Measurements from ENCODE around the gene TRIM10. TPM values are rescaled to one million over a fixed set of nuclear protein-coding genes. Genes with fewer than 3 reads are reported as not detected.
A peak's percentile ranks its signal among the peaks of the same experiment; 100 is the strongest.
"Not testable (repeated sequence)": the region's sequence is repeated elsewhere in the genome, so short reads cannot be mapped to it uniquely, and the experiment has no call there.

The TRIM10 gene
- total RNA-seq, 2 donors from 2014 or later = not detected

DNA sequence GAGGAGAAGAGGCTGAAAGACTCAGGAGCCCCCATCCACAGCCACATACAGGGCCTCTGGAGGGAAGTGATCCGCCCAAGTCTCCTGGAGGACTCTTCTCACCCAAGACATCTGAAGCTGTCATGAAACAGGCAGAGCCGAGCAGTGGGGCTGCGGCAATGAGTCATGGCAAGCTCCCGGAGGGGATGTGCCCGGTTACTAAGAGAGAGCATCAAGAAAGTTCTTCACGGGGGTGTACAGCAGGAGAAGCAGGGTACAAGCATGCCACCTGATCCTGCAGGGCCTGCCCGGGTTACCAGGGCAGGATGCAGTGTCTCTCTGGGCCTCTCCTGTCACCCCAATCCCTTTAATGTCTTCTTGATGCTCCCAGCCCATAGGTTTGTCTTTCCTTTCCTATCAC, 31.1 kb upstream of the TRIM10 start:
- ATAC-seq (no peak), DNase-seq (ENCODE audit: low spot score) (no peak)
- Mint-ChIP-seq H3K27me3 (no peaks in the 10 kb centered on the region), H3K4me1 (ENCODE audit: low read depth in 2 of 2) (peaks cover 0 to 9% of the 10 kb centered on the region in 2 donors), H3K9me3 (no peaks in the 10 kb centered on the region), H3K36me3 (peaks cover 25% of the 10 kb centered on the region), H3K27ac (no peak overlapping the region), H3K4me3 (no peak overlapping the region)

- Mint-ChIP-seq H3K27ac (no peak overlapping the region), H3K4me3 (no peak overlapping the region), H3K36me3 (peaks cover 37% of the 10 kb centered on the region), H3K9me3 (no peaks in the 10 kb centered on the region), H3K4me1 (ENCODE audit: low read depth in 2 of 2) (peaks cover 0 to 2% of the 10 kb centered on the region in 2 donors), H3K27me3 (no peaks in the 10 kb centered on the region)
- peak in 1 of 2 donors; percentile 40 for ATAC-seq
- DNase-seq (ENCODE audit: low spot score) = no peak
These were observed 27.5 kb upstream of the TRIM10 start for GRCh38 chr6:30188541-30188940.

DNA sequence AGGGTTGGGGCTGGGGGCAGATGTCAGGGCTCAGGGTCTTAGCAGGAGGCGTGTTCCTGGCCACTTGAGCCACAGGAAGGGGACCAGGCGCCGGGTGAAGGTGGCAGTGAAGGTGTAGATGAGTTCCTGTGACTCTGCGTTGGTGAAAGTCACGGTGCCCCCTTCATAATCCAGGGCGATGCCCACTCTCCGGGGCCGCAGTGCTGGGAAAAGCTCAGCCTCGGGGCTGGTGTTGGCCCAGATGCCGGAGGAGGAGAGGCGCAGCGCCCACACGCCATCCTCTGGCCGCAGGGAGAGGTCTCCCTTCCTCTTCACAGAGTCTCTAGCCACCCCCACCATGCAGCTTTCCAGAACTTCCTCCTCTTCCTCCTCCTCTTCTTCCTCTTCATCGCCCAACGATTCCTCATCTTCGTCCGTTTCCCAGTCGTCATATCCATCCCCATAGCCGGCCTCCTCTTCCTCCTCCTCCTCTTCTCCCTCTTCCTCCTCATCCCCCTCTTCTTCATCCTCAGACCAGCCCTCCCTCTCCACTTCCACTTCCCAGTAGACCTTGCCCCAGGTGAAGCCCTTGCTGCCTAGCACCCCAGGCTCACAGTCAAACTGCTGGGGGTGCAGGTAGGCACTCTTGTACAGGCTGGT, 25.0 kb upstream of the TRIM10 start:
- H3K27me3 Mint-ChIP-seq = no peaks in the 10 kb centered on the region
- peaks cover 38% of the 10 kb centered on the region for H3K36me3 Mint-ChIP-seq
- no peak for DNase-seq (ENCODE audit: low spot score)
- H3K4me3 Mint-ChIP-seq = no peak overlapping the region
- peaks cover 2% of the 10 kb centered on the region for H3K9me3 Mint-ChIP-seq
- ATAC-seq = no peak
- H3K27ac Mint-ChIP-seq = no peak overlapping the region
- H3K4me1 Mint-ChIP-seq (ENCODE audit: low read depth in 2 of 2) = no peaks in the 10 kb centered on the region

GRCh38 chr6:30184417-30185031, 23.5 kb upstream of the TRIM10 start:
- H3K9me3 Mint-ChIP-seq = peaks cover 7% of the 10 kb centered on the region
- H3K4me3 Mint-ChIP-seq = no peak overlapping the region
- peak overlapping the region in 1 of 2 donors; percentile 1 for H3K27ac Mint-ChIP-seq
- H3K36me3 Mint-ChIP-seq = peaks cover 36% of the 10 kb centered on the region
- no peak for DNase-seq (ENCODE audit: low spot score)
- no peaks in the 10 kb centered on the region for H3K4me1 Mint-ChIP-seq (ENCODE audit: low read depth in 2 of 2)
- H3K27me3 Mint-ChIP-seq = peaks cover 3 to 4% of the 10 kb centered on the region in 2 donors
- no peak for ATAC-seq

GRCh38 chr6:30180145-30180544, 19.1 kb upstream of the TRIM10 start:
- H3K4me3 Mint-ChIP-seq = no peak overlapping the region
- H3K36me3 Mint-ChIP-seq = peaks cover 18% of the 10 kb centered on the region
- peaks cover 10% of the 10 kb centered on the region for H3K9me3 Mint-ChIP-seq
- no peak for DNase-seq (ENCODE audit: low spot score)
- H3K27ac Mint-ChIP-seq = no peak overlapping the region
- H3K4me1 Mint-ChIP-seq (ENCODE audit: low read depth in 2 of 2) = no peaks in the 10 kb centered on the region
- no peak for ATAC-seq
- H3K27me3 Mint-ChIP-seq = peaks cover 24 to 44% of the 10 kb centered on the region in 2 donors

DNA sequence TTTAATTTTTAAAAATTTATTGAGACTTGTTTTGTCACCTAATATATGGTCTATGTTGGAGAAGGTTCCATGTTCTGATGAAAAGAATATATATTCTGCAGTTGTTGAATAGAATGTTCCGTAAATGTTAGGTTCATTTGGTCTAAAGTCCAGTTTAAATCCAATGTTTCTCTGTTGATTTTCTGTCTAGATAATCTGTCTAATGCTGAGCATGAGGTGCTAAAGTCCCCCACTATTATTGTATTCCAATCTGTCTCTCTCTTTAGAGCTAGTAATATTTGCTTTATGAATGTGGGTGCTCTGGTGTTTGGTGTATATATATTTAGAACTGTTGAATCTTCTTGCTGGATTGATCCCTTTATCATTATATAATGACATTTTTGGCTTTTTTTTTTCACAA, 17.8 kb upstream of the TRIM10 start:
- peaks cover 10% of the 10 kb centered on the region for H3K9me3 Mint-ChIP-seq
- H3K27ac Mint-ChIP-seq = no peak overlapping the region
- H3K4me3 Mint-ChIP-seq = no peak overlapping the region
- DNase-seq (ENCODE audit: low spot score) (no peak), ATAC-seq (no peak)
- peaks cover 10% of the 10 kb centered on the region for H3K36me3 Mint-ChIP-seq
- H3K4me1 Mint-ChIP-seq (ENCODE audit: low read depth in 2 of 2) = no peaks in the 10 kb centered on the region
- H3K27me3 Mint-ChIP-seq = peaks cover 24 to 45% of the 10 kb centered on the region in 2 donors

GRCh38 chr6:30175765-30176164, 14.8 kb upstream of the TRIM10 start:
- Mint-ChIP-seq H3K4me3 (no peak overlapping the region), H3K4me1 (ENCODE audit: low read depth in 2 of 2) (no peaks in the 10 kb centered on the region), H3K27me3 (peaks cover 33 to 60% of the 10 kb centered on the region in 2 donors), H3K36me3 (peaks cover 6% of the 10 kb centered on the region), H3K9me3 (peaks cover 6% of the 10 kb centered on the region), H3K27ac (no peak overlapping the region)
- DNase-seq (ENCODE audit: low spot score) (no peak), ATAC-seq (no peak)

DNA sequence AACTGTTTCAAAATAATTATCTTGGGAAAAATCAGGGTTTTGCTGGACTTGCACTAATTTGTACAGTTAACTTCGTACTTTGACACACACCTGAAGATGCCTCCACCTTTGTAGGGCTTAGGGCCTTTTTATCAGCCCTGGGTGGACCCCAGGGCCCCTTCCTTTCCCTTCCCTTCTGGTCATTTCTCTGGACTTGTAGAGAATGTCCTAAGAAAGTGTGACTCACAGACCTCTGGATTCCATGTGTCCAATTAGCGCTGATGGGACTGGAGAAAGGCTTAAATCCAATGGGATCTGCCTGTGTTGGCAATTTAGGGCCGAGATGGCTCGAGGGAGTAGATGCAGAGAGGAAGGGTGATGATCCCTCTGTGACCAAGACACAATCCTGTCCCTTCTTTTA, 11.7 kb upstream of the TRIM10 start:
- ATAC-seq = no peak
- no peaks in the 10 kb centered on the region for H3K9me3 Mint-ChIP-seq
- H3K27ac Mint-ChIP-seq = no peak overlapping the region
- no peaks in the 10 kb centered on the region for H3K4me1 Mint-ChIP-seq (ENCODE audit: low read depth in 2 of 2)
- no peak overlapping the region for H3K4me3 Mint-ChIP-seq
- peaks cover 44 to 69% of the 10 kb centered on the region in 2 donors for H3K27me3 Mint-ChIP-seq
- no peak for DNase-seq (ENCODE audit: low spot score)
- H3K36me3 Mint-ChIP-seq = no peaks in the 10 kb centered on the region

- no peak overlapping the region for H3K4me3 Mint-ChIP-seq
- no peaks in the 10 kb centered on the region for H3K36me3 Mint-ChIP-seq
- ATAC-seq = peak; percentile 45
- no peaks in the 10 kb centered on the region for H3K9me3 Mint-ChIP-seq
- no peak for DNase-seq (ENCODE audit: low spot score)
- H3K4me1 Mint-ChIP-seq (ENCODE audit: low read depth in 2 of 2) = no peaks in the 10 kb centered on the region
- H3K27me3 Mint-ChIP-seq = peaks cover 42 to 66% of the 10 kb centered on the region in 2 donors
- no peak overlapping the region for H3K27ac Mint-ChIP-seq
These were observed 10.9 kb upstream of the TRIM10 start for GRCh38 chr6:30171677-30172471.

- no peaks in the 10 kb centered on the region for H3K9me3 Mint-ChIP-seq
- H3K4me1 Mint-ChIP-seq (ENCODE audit: low read depth in 2 of 2) = no peaks in the 10 kb centered on the region
- H3K27me3 Mint-ChIP-seq = peaks cover 38 to 59% of the 10 kb centered on the region in 2 donors
- H3K4me3 Mint-ChIP-seq = no peak overlapping the region
- no peak for DNase-seq (ENCODE audit: low spot score)
- peak; percentile 67 to 71 for ATAC-seq
- no peaks in the 10 kb centered on the region for H3K36me3 Mint-ChIP-seq
- no peak overlapping the region for H3K27ac Mint-ChIP-seq
These were observed 8.9 kb upstream of the TRIM10 start for GRCh38 chr6:30169658-30170614.

- no peaks in the 10 kb centered on the region for H3K4me1 Mint-ChIP-seq (ENCODE audit: low read depth in 2 of 2)
- DNase-seq (ENCODE audit: low spot score) = no peak
- no peak overlapping the region for H3K4me3 Mint-ChIP-seq
- ATAC-seq = no peak
- no peak overlapping the region for H3K27ac Mint-ChIP-seq
- peaks cover 44 to 66% of the 10 kb centered on the region in 2 donors for H3K27me3 Mint-ChIP-seq
- H3K36me3 Mint-ChIP-seq = no peaks in the 10 kb centered on the region
- H3K9me3 Mint-ChIP-seq = no peaks in the 10 kb centered on the region
These were observed 7.7 kb upstream of the TRIM10 start for GRCh38 chr6:30168741-30169140.

GRCh38 chr6:30167101-30167500, 6.1 kb upstream of the TRIM10 start:
- no peak overlapping the region for H3K27ac Mint-ChIP-seq

DNA sequence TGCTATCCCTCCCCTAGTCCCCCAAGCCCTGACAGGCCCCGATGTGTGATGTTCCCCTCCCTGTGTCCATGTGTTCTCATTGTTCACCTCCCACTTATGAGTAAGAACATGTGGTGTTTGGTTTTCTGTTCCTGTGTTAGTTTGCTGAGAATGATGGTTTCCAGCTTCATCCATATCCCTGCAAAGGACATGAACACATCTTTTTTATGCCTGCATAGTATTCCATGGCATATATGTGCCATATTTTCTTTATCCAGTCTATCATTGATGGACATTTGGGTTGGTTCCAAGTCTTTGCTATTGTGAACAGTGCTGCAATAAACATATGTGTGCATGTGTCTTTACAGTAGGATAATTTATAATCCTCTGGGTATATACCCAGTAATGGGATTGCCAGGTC, 4.2 kb upstream of the TRIM10 start:
- not testable (repeated sequence) for H3K4me1 Mint-ChIP-seq (ENCODE audit: low read depth in 2 of 2); H3K4me3 Mint-ChIP-seq; DNase-seq (ENCODE audit: low spot score); ATAC-seq; H3K9me3 Mint-ChIP-seq; H3K27ac Mint-ChIP-seq; H3K36me3 Mint-ChIP-seq
- peaks cover 32 to 46% of the 10 kb centered on the region in 2 donors for H3K27me3 Mint-ChIP-seq

More at GRCh38 chr6:30167101-30167500, 6.1 kb upstream of the TRIM10 start:
- H3K36me3 Mint-ChIP-seq = no peaks in the 10 kb centered on the region
- peak overlapping the region; percentile 12 for H3K4me3 Mint-ChIP-seq
- DNase-seq (ENCODE audit: low spot score) = no peak
- peak in 1 of 2 donors; percentile 10 for ATAC-seq
- no peaks in the 10 kb centered on the region for H3K9me3 Mint-ChIP-seq
- peaks cover 43 to 55% of the 10 kb centered on the region in 2 donors for H3K27me3 Mint-ChIP-seq
- H3K4me1 Mint-ChIP-seq (ENCODE audit: low read depth in 2 of 2) = peaks cover 0 to 3% of the 10 kb centered on the region in 2 donors
